Tibial nerve (tissue), 4 donors: ENCODE data around the gene SKA3.

Experiments
- CTCF ChIP-seq, 5 experiments: fragments of 200-600 bp in 3 of 5; fragments of 450-650 bp in 2 of 5; sonication (generic) in 3 of 5; IDR thresholded peaks; one replicate each; pipeline ENCODE4 v1.5.1; 2016 to 2019; ENCODE audit warnings: antibody characterized with exemption in 5 of 5, mild to moderate bottlenecking in 3 of 5, moderate library complexity in 2 of 5
- EP300 ChIP-seq, 2 donors: sonication (generic); formaldehyde crosslinking; IDR thresholded peaks; one replicate each; pipeline ENCODE4 v1.6.1; 2017; ENCODE audit warnings: antibody characterized with exemption in 2 of 2, mild to moderate bottlenecking in 1 of 2

GRCh38 chr13:21147827-21148226 is 28.5 kb downstream of the SKA3 start:
- no peak for TF ChIP-seq CTCF (IDR thresholded peaks at IDR 0.05)
- no peak for TF ChIP-seq EP300 (IDR thresholded peaks at IDR 0.05)
